IMR-90 (cell line): ENCODE results near the gene PLD3.

ENCODE experiments used
- CHD1 ChIP-seq: IDR thresholded peaks from 2 replicates; pipeline ENCODE4 v1.6.1; 2012; ENCODE audit warnings: low read depth, low read length, improper control_type of control experiment
- CTCF ChIP-seq: conservative IDR thresholded peaks from 2 replicates; pipeline ENCODE4 v1.5.1; 2012; ENCODE audit warnings: mild to moderate bottlenecking, low read depth, low read length, improper control_type of control experiment
- RCOR1 ChIP-seq: IDR thresholded peaks from 2 replicates; pipeline ENCODE4 v1.6.1; 2012; ENCODE audit warnings: mild to moderate bottlenecking, low read length, improper control_type of control experiment; ENCODE audit not compliant: insufficient replicate concordance
- SMC3 ChIP-seq: fragments of 150-350 bp; IDR thresholded peaks from 2 replicates; pipeline ENCODE4 v1.6.1; 2016; ENCODE audit warnings: low read depth, mild to moderate bottlenecking, antibody characterized with exemption, low read length, moderate library complexity
- USF2 ChIP-seq: fragments of 150-350 bp; IDR thresholded peaks from 2 replicates; pipeline ENCODE4 v1.6.1; 2017; ENCODE audit warnings: mild to moderate bottlenecking, antibody characterized with exemption, low read length, low read depth

- no peak for TF ChIP-seq CTCF
- TF ChIP-seq CHD1 = no peak
- no peak for TF ChIP-seq USF2
- no peak for TF ChIP-seq SMC3
- no peak for TF ChIP-seq RCOR1
Observed at GRCh38 chr19:40331052-40331451, 17.4 kb upstream of the PLD3 start.
